GM12878 (cell line): Measurements from ENCODE around the gene IFT27. TPM values are rescaled to one million over a fixed set of nuclear protein-coding genes. Genes with fewer than 3 reads are reported as not detected.

Experiments
- ATAC-seq: fragments of 200-7000 bp; cut with Tn5 transposase; 3 replicates; pipeline ENCODE4 v1.9.1; 2020; ENCODE audit warnings: mild to moderate bottlenecking, moderate library complexity
- BruUV-seq: library from RNA; stranded (reverse); fragments of 400-500 nt; replicated peaks from 2 replicates; lab custom pipeline; 2021; lab: Mats Ljungman, UMichigan
- CTCF ChIA-PET: fragments of 300-600 bp; sonication (Branson Sonifier 250); formaldehyde crosslinking; extraction: SDS; loops from one replicate; lab custom pipeline; 2021; ENCODE audit warnings: inconsistent platforms; lab: Yijun Ruan, JAX
- POLR2A ChIA-PET: fragments of 350-600 bp; formaldehyde crosslinking; extraction: SDS; loops from one replicate; lab custom pipeline; 2021; ENCODE audit warnings: inconsistent platforms; lab: Charles Lee
- RAD21 ChIA-PET: fragments of 300-600 bp; sonication (Branson Sonifier 250); formaldehyde crosslinking; loops from one replicate; lab custom pipeline; 2023; ENCODE audit warnings: antibody characterized with exemption; ENCODE audit not compliant: unreplicated experiment; lab: Charles Lee
- SMC1A ChIA-PET: fragments of 300-600 bp; sonication (Branson Sonifier 250); formaldehyde crosslinking; loops from one replicate; lab custom pipeline; 2023; ENCODE audit not compliant: unreplicated experiment, uncharacterized antibody; lab: Charles Lee
- DNase-seq: peaks from one replicate; pipeline ENCODE4 v3.0.0-alpha.2; 2011; ENCODE audit warnings: low read depth, low spot score
- FAIRE-seq: peaks from 3 replicates; lab custom pipeline; 2011; peaks lifted over from hg19 to GRCh38; lab: Jason Lieb, UNC
- H2AFZ ChIP-seq: 2 replicates; pipeline ENCODE4 v1.6.0; 2011; ENCODE audit warnings: low read depth, low read length, control low read depth; ENCODE audit not compliant: control insufficient read depth
- H3K27ac ChIP-seq: 2 replicates; pipeline ENCODE4 v1.5.1; 2011; ENCODE audit warnings: control low read depth; ENCODE audit not compliant: control insufficient read depth, insufficient read depth
- H3K27me3 ChIP-seq, 2 experiments: replicated peaks in 1 of 2; 2 replicates each; pipeline versions ENCODE4 v1.6.0 to v1.6.1; 2011; ENCODE audit warnings: low read length in 1 of 2; ENCODE audit not compliant: control insufficient read depth in 2 of 2, insufficient read depth in 2 of 2
- H3K36me3 ChIP-seq, 2 experiments: 2 replicates each; pipeline ENCODE4 v1.5.1; 2011; ENCODE audit warnings: low read length in 1 of 2; ENCODE audit not compliant: control insufficient read depth in 2 of 2, insufficient read depth in 2 of 2
- H3K4me1 ChIP-seq: 2 replicates; pipeline ENCODE4 v1.6.1; 2011; ENCODE audit warnings: mild to moderate bottlenecking, low read length, moderate library complexity, mixed read lengths; ENCODE audit not compliant: control insufficient read depth, insufficient read depth
- H3K4me2 ChIP-seq: 2 replicates; pipeline ENCODE4 v1.6.0; 2011; ENCODE audit warnings: control low read depth; ENCODE audit not compliant: control insufficient read depth, insufficient read depth
- H3K4me3 ChIP-seq: fragments of 200-600 bp; sonication (generic); 2 replicates; pipeline ENCODE4 v1.5.1; 2016
- H3K79me2 ChIP-seq: 2 replicates; pipeline ENCODE4 v1.6.0; 2011; ENCODE audit warnings: low read length; ENCODE audit not compliant: control insufficient read depth, insufficient read depth
- H3K9ac ChIP-seq: 2 replicates; pipeline ENCODE4 v1.8.0; 2011; ENCODE audit warnings: low read length, control low read depth, mixed read lengths; ENCODE audit not compliant: control insufficient read depth, insufficient read depth
- H3K9me3 ChIP-seq: replicated peaks from 3 replicates; pipeline ENCODE4 v1.5.1; 2011; ENCODE audit warnings: mild to moderate bottlenecking, low read length; ENCODE audit not compliant: control insufficient read depth, insufficient read depth
- H4K20me1 ChIP-seq: 2 replicates; pipeline ENCODE4 v1.6.0; 2011; ENCODE audit not compliant: control insufficient read depth, insufficient read depth
- CHD2 ChIP-seq: IDR thresholded peaks from 2 replicates; pipeline ENCODE4 v1.6.1; 2011; ENCODE audit warnings: low read depth, low read length, improper control_type of control experiment, borderline replicate concordance
- CREB1 ChIP-seq: IDR thresholded peaks from 2 replicates; pipeline ENCODE4 v1.6.1; 2012; ENCODE audit warnings: low read depth, mild to moderate bottlenecking, inconsistent platforms
- CTCF ChIP-seq, 3 experiments: IDR thresholded peaks in 2 of 3; conservative IDR thresholded peaks in 1 of 3; 2 replicates each; pipeline ENCODE4 v1.5.1; 2011; ENCODE audit warnings: low read depth in 3 of 3, low read length in 3 of 3, mild to moderate bottlenecking in 3 of 3, control low read depth in 2 of 3, moderate library complexity in 2 of 3, inconsistent platforms in 1 of 3, mixed read lengths in 1 of 3; ENCODE audit not compliant: control insufficient read depth in 2 of 3, insufficient read depth in 1 of 3; ENCODE audit errors: extremely low read depth in 1 of 3
- IKZF2 ChIP-seq, 2 experiments: fragments of 450-650 bp; IDR thresholded peaks; 2 replicates each; pipeline ENCODE4 v1.6.1; 2017; ENCODE audit warnings: mild to moderate bottlenecking in 2 of 2, moderate library complexity in 2 of 2
- NFYB ChIP-seq: IDR thresholded peaks from 2 replicates; pipeline ENCODE4 v1.6.1; 2011; ENCODE audit warnings: low read depth, mild to moderate bottlenecking, low read length, improper control_type of control experiment, moderate library complexity; ENCODE audit not compliant: insufficient read depth
- RAD21 ChIP-seq: IDR thresholded peaks from 2 replicates; pipeline ENCODE4 v1.6.1; 2011; ENCODE audit warnings: mild to moderate bottlenecking, low read depth, low read length, moderate library complexity; ENCODE audit not compliant: insufficient read depth
- SMAD5 ChIP-seq: IDR thresholded peaks from 2 replicates; pipeline ENCODE4 v1.6.1; 2016; ENCODE audit warnings: antibody characterized with exemption, low read depth
- TCF12 ChIP-seq: IDR thresholded peaks from 2 replicates; pipeline ENCODE4 v1.6.1; 2011; ENCODE audit warnings: low read depth, mild to moderate bottlenecking, low read length
- WGBS: methylation state at CpG from one replicate; pipeline ENCODE4 v1.1.6; 2016; ENCODE audit warnings: low lambda C conversion rate; ENCODE audit not compliant: insufficient replicate concordance, insufficient coverage; ENCODE audit errors: missing lambda C conversion rate; 5-methylcytosine and 5-hydroxymethylcytosine counted together
- in situ Hi-C: fragments of 300-500 bp; cut with MboI; formaldehyde crosslinking; loops from 9 replicates; pipeline ENCODE4 v1.14.3; 2018; ENCODE audit warnings: mixed read lengths
- intact Hi-C: fragments of 100-400 bp; cut with micrococcal nuclease; formaldehyde crosslinking; loops from one replicate; pipeline ENCODE4 v1.14.2; 2022; ENCODE audit not compliant: unreplicated experiment
- polyA plus RNA-seq, 11 experiments: library from polyadenylated mRNA; depleted of rRNA in 4 of 11; unstranded in 6 of 11; stranded (reverse) in 5 of 11; fragments of >200 nt; fragmentation: Nextera tagmentation in 4 of 11; fragmentation: Illumina TruSeq in 1 of 11; extraction: Ambion mirVana in 4 of 11; extraction: Trizol in 1 of 11; gene quantifications; 1 replicate in 1 of 11; 2 replicates in 10 of 11; pipeline versions ENCODE4 v1.2.1 to v1.2.3, GENCODE V29; 2011 to 2016; ENCODE audit warnings: inconsistent platforms in 2 of 11, missing spikeins in 2 of 11, low read depth in 1 of 11
- total RNA-seq, 4 experiments: library from RNA; depleted of rRNA in 3 of 4; stranded (reverse); fragments of >200 nt in 3 of 4; fragmentation: Illumina TruSeq in 1 of 4; extraction: Trizol in 1 of 4; gene quantifications; 2 replicates each; pipeline versions ENCODE4 v1.2.1 to v1.2.3, GENCODE V29; 2013 to 2021
- TF ChIP-seq, protein P1 (sequence below): fragments of 450-650 bp; IDR thresholded peaks from 2 replicates; pipeline ENCODE4 v1.6.1; 2016; ENCODE audit warnings: mild to moderate bottlenecking
- TF ChIP-seq, protein P2 (sequence below): fragments of 450-650 bp; IDR thresholded peaks from 2 replicates; pipeline ENCODE4 v1.6.1; 2017; ENCODE audit warnings: borderline replicate concordance
- TF ChIP-seq, protein P3 (sequence below): IDR thresholded peaks from 2 replicates; pipeline ENCODE4 v1.6.1; 2012; ENCODE audit warnings: low read length, inconsistent platforms

The IFT27 gene
- total and polyA plus RNA-seq, 10 of the 15 experiments (the other 5 are each of a cell fraction or from before 2014, with no cell fraction given): 2.7 to 32.5 (median 10.2) TPM

- FAIRE-seq: peak; percentile 23
- in situ Hi-C loops: no loop called here
Observed at GRCh38 chr22:36773935-36774334, 2.0 kb downstream of the IFT27 start.

More at GRCh38 chr22:36773935-36774334, 2.0 kb downstream of the IFT27 start:
- Histone ChIP-seq H3K79me2 (no peaks in the 10 kb centered on the region), H3K4me3 (no peak overlapping the region), H3K36me3 (no peaks in the 10 kb centered on the region; a peak in 1 of 4 replicates), H3K4me2 (no peak overlapping the region), H3K4me1 (peaks cover 11% of the 10 kb centered on the region), H3K9me3 (no peaks in the 10 kb centered on the region), H4K20me1 (no peaks in the 10 kb centered on the region), H2AFZ (no peak overlapping the region), H3K27me3 (no peaks in the 10 kb centered on the region; a peak in 1 of 4 replicates), H3K27ac (no peak overlapping the region), H3K9ac (no peak overlapping the region)
- CTCF ChIA-PET: interaction anchor here (0.5 to 3.7 kb wide), 16 partner anchors 9 to 1336 kb away, joined by 3 to 17 read pairs (median 3); partner anchors contain the start of gene BAIAP2L2
- intact Hi-C loops: no loop called here
- DNase-seq (no peak), ATAC-seq (no peak)
- no TSS peak for BruUV-seq
- 83% methylated on average over 3 of the region's 3 CpGs for WGBS
- RAD21 ChIA-PET: no interaction called here
- SMC1A ChIA-PET: interaction anchor here (1.0 kb wide), 1 partner anchor 16 kb away, joined by 3 read pairs; no protein-coding TSS in a partner anchor
- TF ChIP-seq CTCF (IDR thresholded peaks at IDR 0.05 in 2 of 3, conservative IDR thresholded peaks at IDR 0.05 in 1 of 3; ENCODE audit: control insufficient read depth in 2 of 3, extremely low read depth in 1 of 3, insufficient read depth in 1 of 3, low read depth in 3 of 3, low read length in 3 of 3): peak; percentile 16 to 39 (median 21); a peak in 4 of 6 replicates
- no peak for TF ChIP-seq SMAD5
- TF ChIP-seq, protein P1, sequence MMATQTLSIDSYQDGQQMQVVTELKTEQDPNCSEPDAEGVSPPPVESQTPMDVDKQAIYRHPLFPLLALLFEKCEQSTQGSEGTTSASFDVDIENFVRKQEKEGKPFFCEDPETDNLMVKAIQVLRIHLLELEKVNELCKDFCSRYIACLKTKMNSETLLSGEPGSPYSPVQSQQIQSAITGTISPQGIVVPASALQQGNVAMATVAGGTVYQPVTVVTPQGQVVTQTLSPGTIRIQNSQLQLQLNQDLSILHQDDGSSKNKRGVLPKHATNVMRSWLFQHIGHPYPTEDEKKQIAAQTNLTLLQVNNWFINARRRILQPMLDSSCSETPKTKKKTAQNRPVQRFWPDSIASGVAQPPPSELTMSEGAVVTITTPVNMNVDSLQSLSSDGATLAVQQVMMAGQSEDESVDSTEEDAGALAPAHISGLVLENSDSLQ: peak; percentile 17; the same call in 1 of the 2 replicates
- no peak for TF ChIP-seq TCF12
- no peak for TF ChIP-seq IKZF2 (IDR thresholded peaks at IDR 0.05)
- TF ChIP-seq, protein P2, sequence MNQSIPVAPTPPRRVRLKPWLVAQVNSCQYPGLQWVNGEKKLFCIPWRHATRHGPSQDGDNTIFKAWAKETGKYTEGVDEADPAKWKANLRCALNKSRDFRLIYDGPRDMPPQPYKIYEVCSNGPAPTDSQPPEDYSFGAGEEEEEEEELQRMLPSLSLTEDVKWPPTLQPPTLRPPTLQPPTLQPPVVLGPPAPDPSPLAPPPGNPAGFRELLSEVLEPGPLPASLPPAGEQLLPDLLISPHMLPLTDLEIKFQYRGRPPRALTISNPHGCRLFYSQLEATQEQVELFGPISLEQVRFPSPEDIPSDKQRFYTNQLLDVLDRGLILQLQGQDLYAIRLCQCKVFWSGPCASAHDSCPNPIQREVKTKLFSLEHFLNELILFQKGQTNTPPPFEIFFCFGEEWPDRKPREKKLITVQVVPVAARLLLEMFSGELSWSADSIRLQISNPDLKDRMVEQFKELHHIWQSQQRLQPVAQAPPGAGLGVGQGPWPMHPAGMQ: no peak
- no peak for TF ChIP-seq CHD2
- TF ChIP-seq RAD21: peak; percentile 37; the same call in 1 of the 2 replicates
- no peak for TF ChIP-seq CREB1
- 0 out of 2 replicates have a peak, but pooled peaks have one; percentile 29 for TF ChIP-seq NFYB
- TF ChIP-seq, protein P3, sequence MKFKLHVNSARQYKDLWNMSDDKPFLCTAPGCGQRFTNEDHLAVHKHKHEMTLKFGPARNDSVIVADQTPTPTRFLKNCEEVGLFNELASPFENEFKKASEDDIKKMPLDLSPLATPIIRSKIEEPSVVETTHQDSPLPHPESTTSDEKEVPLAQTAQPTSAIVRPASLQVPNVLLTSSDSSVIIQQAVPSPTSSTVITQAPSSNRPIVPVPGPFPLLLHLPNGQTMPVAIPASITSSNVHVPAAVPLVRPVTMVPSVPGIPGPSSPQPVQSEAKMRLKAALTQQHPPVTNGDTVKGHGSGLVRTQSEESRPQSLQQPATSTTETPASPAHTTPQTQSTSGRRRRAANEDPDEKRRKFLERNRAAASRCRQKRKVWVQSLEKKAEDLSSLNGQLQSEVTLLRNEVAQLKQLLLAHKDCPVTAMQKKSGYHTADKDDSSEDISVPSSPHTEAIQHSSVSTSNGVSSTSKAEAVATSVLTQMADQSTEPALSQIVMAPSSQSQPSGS: no peak
- POLR2A ChIA-PET: interaction anchor here (0.5 to 0.7 kb wide), 3 partner anchors 209 to 265 kb away, joined by 3 to 7 read pairs (median 5); no protein-coding TSS in a partner anchor
